Hepatocyte (in vitro differentiated cells): ENCODE measurements around the gene TCFL5.

Experiments used
- EZH2phosphoT487 ChIP-seq: fragments of 200-600 bp; sonication (generic); IDR thresholded peaks from one replicate; pipeline ENCODE4 v1.6.1; 2018; ENCODE audit warnings: antibody characterized with exemption, mild to moderate bottlenecking, low read depth, moderate library complexity; ENCODE audit not compliant: unreplicated experiment, severe bottlenecking
- TF ChIP-seq, protein P1 (sequence below): fragments of 200-600 bp; sonication (generic); IDR thresholded peaks from 2 replicates; pipeline ENCODE4 v1.5.1; 2016; ENCODE audit warnings: antibody characterized with exemption, mild to moderate bottlenecking; ENCODE audit not compliant: poor library complexity

DNA sequence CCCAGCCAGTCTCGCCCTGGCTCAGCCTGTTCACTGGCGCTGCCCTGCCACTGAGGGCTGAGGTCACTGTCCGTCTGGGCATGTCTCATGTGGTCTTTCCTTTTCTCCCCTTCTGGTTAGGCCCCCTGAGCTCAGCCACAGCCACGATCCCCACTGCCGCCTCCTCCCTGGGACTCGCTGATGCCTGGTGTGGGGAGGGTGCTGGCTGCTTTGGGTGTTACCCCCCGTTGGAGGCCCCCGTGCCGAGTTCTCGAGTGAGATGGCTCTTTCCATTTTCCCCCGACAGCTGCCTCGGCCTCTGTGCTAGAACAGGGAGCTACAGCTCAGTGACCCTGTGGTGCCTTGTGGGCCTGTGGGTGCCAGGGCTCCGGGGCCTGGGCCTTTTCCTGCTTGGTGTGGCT lies 14.9 kb upstream of the TCFL5 start:
- TF ChIP-seq, protein P1, sequence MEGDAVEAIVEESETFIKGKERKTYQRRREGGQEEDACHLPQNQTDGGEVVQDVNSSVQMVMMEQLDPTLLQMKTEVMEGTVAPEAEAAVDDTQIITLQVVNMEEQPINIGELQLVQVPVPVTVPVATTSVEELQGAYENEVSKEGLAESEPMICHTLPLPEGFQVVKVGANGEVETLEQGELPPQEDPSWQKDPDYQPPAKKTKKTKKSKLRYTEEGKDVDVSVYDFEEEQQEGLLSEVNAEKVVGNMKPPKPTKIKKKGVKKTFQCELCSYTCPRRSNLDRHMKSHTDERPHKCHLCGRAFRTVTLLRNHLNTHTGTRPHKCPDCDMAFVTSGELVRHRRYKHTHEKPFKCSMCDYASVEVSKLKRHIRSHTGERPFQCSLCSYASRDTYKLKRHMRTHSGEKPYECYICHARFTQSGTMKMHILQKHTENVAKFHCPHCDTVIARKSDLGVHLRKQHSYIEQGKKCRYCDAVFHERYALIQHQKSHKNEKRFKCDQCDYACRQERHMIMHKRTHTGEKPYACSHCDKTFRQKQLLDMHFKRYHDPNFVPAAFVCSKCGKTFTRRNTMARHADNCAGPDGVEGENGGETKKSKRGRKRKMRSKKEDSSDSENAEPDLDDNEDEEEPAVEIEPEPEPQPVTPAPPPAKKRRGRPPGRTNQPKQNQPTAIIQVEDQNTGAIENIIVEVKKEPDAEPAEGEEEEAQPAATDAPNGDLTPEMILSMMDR, result no peak
- TF ChIP-seq EZH2phosphoT487, result no peak
